OCI-M2 (cell line): Measurements from ENCODE around the gene ARHGAP15.

Source experiments
- DNase-seq: peaks from one replicate; lab custom pipeline; 2025; ENCODE audit not compliant: unreplicated experiment; lab: John Stamatoyannopoulos, UW

ARHGAP15 gene

DNA sequence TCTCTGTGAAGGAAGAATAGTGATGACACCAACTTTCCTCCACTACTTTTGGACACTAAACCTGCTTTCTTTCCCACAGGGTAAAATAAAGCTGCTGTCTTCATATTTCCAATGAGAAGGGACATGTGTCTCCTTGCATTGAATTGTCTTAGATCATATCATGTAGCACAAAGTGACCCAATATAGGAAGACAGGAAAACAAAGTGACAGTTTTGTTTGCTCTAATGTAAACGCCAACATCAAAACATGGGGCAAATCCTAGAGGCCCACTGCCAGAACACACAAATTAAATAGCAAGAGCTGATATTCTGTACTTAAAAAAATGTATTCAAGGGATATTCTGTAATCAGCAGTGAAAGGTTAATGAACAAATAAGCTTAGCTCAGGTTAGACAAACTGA lies 36.1 kb downstream of the ARHGAP15 start:
- DNase-seq: no peak

DNA sequence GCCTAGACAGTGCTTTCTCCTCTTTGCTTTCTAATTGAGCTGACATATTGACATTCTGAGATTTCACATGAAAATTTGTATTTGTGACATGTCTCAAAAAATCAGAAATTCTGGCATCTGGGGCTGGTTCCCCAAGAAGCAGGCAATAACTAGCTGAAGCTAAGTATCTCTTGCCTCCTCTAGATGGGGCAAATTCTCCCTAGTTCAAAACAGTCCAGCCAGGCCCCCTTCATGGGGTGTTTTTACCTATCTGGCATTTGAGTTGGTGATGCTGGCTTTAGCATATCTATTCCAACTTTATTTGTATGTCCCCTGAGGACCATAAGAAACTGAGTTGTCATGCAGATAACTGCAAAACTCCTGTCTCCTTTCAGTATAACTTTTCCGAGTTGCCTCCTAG lies 39.9 kb downstream of the ARHGAP15 start:
- no peak for DNase-seq

DNA sequence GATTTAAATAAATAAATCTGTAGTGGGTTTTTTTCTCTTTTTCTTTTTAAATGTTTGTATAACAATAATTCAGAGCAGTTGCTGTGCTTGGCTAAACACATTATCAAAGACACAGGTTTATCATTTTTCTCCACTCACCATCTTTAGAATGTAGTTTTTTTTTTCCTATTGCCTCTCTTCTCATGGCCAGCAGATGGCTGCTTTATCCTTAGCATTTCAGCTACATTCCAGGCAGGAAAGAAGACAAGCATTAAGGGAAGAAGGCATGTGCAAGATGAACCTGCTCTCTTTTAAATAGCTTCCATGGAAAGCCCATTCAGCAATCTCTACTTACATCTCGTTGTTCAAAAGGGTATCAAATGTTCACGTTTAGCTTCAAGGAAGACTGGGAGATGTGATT lies 42.6 kb downstream of the ARHGAP15 start:
- DNase-seq: no peak

DNA sequence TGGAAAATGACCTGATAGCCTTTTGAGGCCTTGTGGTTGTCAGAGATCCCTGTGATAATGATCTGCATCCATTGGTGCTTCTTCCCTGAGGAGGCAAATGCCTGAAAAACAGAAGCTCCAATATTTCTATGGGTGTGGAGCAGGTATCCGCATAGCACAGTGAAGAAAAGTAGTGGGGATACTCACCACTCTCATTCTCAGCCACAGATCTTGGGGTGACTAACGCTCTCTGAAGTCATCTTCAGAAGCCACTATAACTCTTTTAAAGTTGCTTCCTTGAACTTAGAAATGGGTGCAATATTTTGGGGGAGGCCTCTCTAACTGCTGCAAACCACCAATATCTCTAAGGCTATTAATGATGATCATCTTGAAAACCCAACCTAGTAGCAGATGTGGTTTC lies 46.2 kb downstream of the ARHGAP15 start:
- no peak for DNase-seq

DNA sequence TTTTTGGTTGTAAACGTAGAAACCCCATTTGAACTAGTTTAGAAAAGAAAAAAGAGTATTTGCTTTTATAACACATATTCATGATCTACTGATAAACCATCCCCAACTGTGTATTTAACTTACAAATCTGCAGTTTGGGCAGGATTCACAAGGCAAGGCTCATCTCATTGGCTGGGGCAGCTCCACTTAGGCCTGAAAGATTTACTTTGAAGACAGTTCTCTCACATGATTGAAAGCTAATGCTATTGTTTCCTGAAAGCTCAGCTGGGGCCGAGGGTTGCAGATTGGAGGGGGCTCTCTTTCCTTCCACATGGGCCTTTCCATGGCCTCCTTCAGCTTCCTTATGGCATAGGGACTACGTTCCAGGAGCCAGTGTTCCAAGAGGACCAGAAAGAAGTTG lies 47.4 kb downstream of the ARHGAP15 start:
- no peak for DNase-seq

DNA sequence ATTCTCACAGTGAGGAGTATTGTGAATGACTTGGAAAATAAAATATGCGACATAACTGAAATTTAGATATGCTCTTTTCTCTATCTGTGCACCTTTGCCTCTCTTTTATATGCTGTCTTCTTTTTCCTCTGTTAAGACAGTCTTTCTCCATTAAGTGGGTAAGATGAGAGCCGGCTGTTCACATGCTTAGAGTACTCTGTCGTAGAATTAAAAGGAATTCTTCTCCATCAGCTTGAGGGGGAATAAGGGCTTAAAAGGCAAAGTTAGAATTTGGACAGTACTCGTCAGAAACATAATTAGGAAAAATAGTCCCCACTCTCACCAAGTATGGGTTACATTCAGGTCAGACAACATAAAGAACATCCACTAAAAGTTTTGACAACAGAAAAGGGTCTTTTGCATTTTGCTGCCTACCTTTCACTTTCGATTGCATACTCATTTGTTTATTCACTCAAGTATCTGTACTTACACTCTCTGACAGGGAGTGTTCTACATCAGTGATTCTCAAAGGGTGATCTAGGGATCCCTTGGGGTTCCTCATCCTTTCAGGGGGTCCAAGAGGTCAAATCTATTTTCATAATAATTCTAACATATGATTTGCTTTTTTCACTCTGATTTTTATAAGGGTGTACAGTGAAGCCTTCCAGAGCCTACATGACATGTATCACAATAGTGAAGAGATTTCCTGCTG lies 48.0 kb downstream of the ARHGAP15 start:
- no peak for DNase-seq

DNA sequence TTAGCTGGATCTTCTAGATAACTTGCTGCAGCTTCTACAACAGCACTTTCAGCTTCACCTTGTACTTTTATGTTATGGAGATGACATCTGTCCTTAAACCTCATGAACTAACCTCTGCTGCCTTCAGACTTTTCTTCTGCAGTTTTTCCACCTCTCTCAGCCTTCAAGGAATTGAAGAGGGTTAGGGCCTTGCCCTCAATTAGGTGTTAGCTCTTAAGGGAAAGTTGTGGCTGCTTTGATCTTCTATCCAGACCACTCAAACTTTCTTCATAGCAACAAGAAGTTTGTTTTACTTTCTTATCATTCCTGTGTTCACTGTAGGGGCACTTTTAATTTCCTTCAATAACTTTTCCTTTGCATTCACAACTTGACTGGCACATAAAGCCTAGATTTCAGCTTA lies 52.3 kb downstream of the ARHGAP15 start:
- no peak for DNase-seq

DNA sequence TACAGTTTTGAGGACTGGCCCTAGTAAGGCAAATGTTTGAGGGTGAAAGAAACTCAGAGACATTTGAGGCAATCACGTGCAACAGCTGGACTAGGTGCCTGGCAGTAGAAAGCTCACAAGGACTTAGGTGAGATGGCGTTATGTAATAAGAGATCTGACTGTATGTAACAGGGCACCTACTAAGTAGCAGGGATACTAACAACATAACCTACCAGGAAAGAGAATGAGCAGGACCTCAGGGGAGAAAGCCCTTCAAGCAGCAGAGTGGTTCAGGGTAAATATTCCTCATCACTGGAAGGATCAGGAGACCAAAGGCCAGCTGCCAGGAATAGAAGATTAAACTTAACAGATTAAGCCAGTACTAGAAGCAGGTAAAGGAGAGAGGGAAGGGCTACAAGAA lies 53.4 kb downstream of the ARHGAP15 start:
- no peak for DNase-seq

DNA sequence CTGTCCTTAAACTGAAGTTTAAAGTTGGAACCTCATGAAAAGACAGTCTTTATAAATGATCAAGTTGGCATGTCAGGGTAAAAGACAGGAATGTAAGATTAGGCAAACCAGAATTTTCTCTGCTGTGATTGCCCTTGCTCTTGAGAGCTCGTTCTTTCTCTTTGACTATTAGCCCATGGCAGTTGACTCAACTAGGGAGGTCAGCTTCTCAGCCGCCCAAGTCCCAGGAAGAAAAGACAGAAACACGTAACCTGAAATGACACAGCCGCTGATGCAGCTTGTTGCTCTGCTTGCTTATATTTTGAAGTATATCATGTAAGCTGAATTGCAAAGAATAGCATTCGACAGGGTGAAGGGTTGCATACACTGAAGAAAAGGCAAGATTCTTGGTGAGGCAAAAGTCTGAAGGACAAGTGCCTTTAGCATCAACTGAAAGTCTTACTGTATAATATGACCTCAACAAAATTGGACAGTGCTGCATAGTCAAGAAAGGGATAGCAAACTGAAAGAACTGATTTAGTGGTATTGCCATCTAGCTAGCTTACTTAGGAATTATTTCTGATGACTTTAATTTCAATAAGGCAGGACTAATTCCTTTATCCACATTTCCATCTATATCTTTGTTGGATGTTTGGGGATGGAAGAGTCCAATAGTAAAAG lies 54.7 kb downstream of the ARHGAP15 start:
- DNase-seq: no peak

DNA sequence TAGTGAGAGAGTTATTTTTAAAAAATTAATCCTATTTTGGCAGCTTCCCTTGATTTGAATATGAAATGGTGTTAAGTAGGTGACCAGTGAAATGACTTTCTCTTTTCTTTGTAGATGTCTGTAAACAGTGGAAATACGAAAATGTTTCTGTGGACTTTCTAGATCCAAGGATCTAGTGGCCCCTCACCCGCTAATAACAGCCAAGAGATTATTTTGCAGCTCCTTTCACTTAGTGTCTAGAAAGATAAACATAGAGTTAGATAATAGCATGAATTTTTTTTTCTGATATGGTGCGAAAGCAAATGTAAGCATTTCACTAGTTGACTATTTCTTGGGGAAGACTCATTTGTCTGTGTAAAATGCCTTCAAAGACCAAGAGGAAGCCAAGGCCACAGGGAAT lies 57.7 kb downstream of the ARHGAP15 start:
- no peak for DNase-seq

DNA sequence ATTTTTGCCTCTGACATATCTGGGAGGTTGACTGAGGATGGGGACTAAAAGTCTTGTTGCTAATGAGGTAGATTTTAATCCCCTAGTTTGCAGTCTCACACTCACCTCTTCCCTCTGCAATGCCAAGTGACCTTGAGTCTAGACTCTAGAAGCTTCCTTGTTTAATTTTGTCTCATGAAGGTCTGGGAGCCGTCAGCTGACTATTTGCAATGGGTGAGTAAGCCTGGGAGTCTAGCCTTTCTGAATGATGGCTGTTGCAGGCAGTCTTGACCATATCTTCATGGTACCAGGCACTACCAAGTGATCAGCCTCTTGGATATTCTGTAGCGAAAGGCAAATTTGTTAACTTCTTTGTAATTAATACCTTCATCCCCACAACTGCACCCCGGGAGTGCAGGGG lies 61.2 kb downstream of the ARHGAP15 start:
- DNase-seq: no peak

DNA sequence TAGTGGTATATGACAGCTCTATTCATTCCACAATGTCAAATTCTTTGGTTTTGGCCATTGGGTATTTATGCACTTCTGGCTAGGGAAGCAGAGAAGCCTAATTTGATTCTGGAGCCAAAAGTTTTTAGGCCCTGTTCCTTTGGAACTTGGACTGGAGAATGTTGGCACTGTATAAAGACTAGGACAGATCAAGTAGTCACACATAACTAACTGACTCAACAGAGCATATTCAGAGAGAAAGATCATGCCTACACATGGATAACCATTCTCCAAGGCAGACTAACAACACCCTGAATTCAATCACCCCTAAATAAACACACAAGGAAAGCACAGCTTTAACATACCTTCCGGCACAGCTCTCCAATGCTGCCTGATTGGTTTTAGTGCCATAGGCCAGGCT lies 62.9 kb downstream of the ARHGAP15 start:
- DNase-seq: no peak

DNA sequence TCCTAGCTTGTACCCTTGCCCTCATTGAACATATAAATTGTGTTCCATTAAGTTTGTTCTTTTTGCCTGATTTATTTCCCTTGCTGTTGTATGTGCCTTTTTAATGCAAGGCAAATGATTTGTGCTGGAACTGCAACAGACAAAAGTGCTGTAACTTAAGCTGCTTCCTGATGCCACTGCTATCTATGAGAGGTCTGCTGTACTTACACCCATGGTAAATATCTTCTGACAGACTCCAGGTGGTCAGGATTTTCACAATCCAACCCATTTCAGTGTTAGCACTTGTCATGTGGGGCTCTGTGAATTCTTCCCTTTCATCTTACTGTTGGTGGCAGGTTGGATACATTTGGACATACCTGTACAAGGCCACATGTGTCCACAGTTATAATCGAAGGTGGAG lies 63.5 kb downstream of the ARHGAP15 start:
- no peak for DNase-seq

DNA sequence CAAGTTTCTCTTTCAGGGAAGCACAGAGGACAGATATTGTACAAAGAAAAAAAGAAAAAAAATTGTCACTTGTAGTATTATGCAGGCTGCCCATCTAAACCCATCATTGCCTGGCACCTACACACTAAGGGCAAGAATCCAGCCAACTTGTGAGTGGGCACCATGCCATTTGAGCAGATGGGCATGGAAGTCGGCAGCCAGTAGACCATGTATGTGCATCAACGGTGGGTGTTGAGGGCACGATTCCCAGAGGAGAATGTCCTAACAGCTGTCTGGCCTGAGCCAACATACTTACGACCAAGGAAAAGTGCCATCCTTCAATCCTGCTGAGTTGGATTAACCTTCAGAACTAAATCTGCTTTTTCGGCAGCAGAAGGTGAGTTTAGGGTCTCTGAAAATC lies 63.9 kb downstream of the ARHGAP15 start:
- DNase-seq: no peak

DNA sequence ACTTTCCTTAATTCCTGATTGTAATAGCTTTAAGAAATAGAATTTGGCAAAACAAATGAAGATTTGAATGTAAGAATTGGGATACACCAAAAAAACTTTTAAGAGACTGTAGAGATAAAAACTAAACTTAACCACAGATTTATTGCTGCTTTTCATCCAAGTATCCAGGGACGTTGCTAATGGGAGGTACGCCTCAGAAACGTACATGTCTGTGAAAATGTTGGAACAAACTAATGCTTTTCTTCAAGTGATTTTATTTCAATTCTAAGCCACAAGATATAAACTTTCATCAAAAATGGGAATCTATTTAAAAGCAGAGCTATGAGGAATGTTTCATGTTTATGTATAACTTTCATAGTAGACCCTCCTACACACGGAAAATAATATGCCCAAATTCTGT lies 66.3 kb downstream of the ARHGAP15 start:
- no peak for DNase-seq

DNA sequence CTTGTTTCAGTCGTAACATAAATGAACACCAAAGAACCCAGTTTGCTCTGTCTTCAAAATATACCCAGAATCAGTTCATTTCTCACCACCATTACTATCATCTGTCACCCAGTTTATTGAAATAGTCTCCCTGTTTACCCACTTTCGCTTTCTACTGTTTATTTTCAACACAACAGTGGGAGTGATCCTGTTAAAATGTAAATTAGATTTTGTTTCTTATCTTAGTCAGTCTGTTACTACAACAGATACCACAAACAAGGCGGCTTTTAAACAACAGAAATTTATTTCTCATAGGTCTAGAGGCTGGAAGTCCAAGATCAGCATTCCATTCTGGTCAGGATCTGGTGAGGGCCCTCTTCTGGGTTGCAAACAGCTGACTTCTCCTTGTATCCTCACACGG lies 74.8 kb downstream of the ARHGAP15 start:
- no peak for DNase-seq

DNA sequence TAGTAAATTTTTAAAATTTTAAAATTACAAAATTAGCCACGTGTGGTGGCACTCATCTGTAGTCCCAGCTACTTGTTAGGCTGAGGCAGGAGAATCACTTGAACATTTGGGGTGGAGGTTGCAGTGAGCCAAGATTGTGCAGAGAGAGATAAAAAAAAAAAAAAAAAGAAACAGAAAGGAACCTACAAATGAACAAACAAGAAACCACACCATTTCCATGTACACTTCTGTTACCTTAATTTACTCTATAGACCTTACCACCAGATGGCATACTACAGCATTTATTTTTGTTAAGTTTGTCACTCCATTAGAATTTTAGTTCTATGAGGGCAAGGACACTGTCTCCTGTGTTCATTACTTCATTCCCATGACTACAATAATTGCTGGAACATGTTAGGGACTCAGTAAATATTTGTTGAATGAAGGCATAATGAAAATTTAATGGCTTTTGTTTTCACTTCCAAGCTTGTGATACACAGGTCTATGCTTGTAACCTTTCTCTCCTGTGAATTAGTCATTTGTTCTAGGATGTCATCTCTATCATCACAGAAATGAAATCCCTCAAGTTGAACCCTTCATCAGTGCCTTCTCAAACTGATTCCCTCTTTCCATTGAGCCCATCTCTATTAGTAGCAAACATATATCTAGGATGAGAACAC lies 76.0 kb downstream of the ARHGAP15 start:
- no peak for DNase-seq

DNA sequence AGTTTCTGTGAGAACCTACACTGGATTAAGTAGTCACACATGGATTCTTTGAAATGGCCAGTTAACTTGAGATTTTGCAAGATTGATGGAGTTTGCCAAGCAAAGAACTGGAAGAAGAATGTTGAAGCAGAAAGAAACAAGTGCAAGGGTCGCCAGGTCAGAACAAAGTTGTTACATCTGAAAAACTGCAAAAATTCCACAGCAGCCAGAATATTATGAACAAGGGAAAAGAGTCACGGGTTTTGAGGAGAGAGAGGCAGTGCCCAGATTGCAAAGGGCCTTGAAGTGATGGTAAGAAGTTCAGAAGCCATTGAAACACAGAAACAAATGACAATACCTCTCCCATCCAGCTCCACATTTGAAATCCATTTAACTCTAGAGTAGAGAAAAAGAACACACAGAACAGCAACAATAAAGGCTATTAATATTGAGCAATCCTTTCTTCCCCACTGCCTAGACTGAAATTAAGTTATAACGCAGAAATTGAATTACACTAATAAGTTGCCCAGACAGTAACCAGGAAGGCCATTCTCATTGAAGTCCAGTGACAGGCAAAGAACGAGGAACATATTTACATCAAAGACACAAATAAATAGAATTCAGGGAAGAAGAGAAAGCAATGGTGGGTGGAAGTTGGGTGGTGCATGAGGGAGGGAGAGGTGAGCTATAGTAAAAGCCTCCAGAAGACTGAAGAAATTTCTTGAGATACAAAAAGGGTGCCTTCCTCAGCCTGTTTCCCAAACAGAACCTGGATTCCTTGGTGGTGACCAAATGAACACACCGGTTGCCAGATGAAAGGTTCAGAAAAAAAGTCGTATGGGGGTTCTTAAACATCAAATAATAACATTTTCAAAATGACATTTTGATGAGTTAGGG lies 80.6 kb downstream of the ARHGAP15 start:
- no peak for DNase-seq

DNA sequence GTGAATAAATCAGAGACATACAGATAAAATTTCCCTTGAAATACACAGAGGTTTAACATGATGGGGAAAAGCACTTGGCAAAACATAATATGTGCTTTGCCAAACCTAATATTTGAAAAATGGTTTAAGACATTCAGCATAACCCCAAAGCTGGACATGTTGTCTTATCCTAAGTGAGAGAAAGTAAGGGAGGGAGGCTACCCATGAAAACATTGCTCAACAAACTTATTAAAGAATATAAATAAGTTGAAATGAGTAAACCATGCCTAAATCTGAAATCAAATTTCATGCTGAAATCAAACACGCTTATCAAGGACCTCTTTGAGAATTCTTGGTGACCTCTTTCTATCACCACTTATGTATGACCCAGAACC lies 81.2 kb downstream of the ARHGAP15 start:
- DNase-seq: no peak

DNA sequence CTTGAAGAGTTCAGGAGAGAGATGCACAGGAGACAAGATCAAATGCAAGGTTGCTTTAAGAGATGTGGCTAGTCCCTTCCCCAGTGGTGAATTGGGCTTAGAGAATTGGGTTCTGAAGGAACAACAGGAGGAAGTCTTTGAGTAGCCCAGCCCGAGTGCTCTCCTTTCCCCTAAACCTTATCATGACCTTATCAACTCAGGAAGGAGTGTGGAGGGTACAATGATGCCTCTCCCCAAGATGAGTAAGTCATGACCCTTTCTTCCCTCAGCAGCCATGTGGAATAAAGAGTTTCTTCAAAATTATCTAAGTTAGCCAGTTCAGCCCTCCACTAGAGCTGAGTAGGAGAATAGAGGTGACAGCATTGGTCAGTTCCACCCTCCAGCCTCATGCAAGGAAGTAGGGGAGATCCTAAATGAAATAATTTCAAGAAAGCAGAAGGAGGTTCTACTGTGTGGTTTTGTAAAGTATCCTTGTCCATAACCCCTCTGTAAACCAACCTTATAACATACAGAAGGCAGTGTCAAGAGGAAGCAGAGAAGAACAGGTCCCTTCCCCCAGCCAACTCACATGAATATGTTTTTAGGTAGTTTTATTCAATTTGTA lies 88.4 kb downstream of the ARHGAP15 start:
- DNase-seq: peak; percentile 20

DNA sequence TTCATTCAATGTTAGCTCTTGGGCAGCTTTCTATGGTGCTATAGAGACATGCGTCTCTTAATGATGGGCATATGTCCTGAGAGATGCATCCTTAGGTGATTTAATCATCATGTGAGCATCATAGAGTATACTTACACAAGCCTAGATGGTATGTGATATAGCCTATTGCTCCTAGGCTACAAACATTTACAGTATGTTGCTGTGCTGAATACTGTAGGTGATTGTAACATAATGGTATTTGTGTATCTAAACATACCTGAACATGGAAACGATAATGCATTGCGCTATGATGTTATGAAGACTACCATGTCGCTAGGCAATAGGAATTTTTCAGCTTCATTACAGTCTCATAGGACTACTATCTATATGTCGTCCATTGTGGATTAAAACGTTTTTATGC lies 89.4 kb downstream of the ARHGAP15 start:
- DNase-seq: no peak
